HG03521 (cell line): Measurements from ENCODE around the gene KANSL1.

Experiments used
- ATAC-seq: cut with Tn5 transposase; IDR thresholded peaks from one replicate; pipeline ENCODE4 v1.9.1; 2021; ENCODE audit warnings: mild to moderate bottlenecking, moderate library complexity; ENCODE audit not compliant: unreplicated experiment

KANSL1 gene

GRCh38 chr17:46141645-46142044, 51.6 kb downstream of the KANSL1 start:
- no peak for ATAC-seq

GRCh38 chr17:46140645-46141197, 52.5 kb downstream of the KANSL1 start:
- ATAC-seq = no peak

GRCh38 chr17:46139432-46140210, 53.6 kb downstream of the KANSL1 start:
- no peak for ATAC-seq

- ATAC-seq = no peak
Measured at GRCh38 chr17:46138473-46138872, 54.8 kb downstream of the KANSL1 start.

- no peak for ATAC-seq
Measured at GRCh38 chr17:46136820-46137219, 56.4 kb downstream of the KANSL1 start.

- no peak for ATAC-seq
Measured at GRCh38 chr17:46135879-46136563, 57.2 kb downstream of the KANSL1 start.

GRCh38 chr17:46135126-46135812, 58.0 kb downstream of the KANSL1 start:
- no peak for ATAC-seq

- ATAC-seq = no peak
Measured at GRCh38 chr17:46129302-46129701, 63.9 kb downstream of the KANSL1 start.

GRCh38 chr17:46128453-46128852, 64.8 kb downstream of the KANSL1 start:
- no peak for ATAC-seq

- no peak for ATAC-seq
Measured at GRCh38 chr17:46127524-46127923, 65.7 kb downstream of the KANSL1 start.

- ATAC-seq = no peak
Measured at GRCh38 chr17:46126840-46127239, 66.4 kb downstream of the KANSL1 start.

- ATAC-seq = no peak
Measured at GRCh38 chr17:46125831-46126230, 67.4 kb downstream of the KANSL1 start.

- ATAC-seq = no peak
Measured at GRCh38 chr17:46124695-46125592, 68.3 kb downstream of the KANSL1 start.

- no peak for ATAC-seq
Measured at GRCh38 chr17:46123607-46124006, 69.6 kb downstream of the KANSL1 start.

GRCh38 chr17:46122486-46122871, 70.8 kb downstream of the KANSL1 start:
- no peak for ATAC-seq

- no peak for ATAC-seq
Measured at GRCh38 chr17:46121841-46122485, 71.3 kb downstream of the KANSL1 start.

GRCh38 chr17:46121165-46121764, 72.0 kb downstream of the KANSL1 start:
- no peak for ATAC-seq

GRCh38 chr17:46120537-46120936, 72.7 kb downstream of the KANSL1 start:
- no peak for ATAC-seq

GRCh38 chr17:46120078-46120477, 73.2 kb downstream of the KANSL1 start:
- ATAC-seq = no peak

- no peak for ATAC-seq
Measured at GRCh38 chr17:46118964-46119363, 74.3 kb downstream of the KANSL1 start.
